ENCODE measurements around the gene TRAT1.

DNA sequence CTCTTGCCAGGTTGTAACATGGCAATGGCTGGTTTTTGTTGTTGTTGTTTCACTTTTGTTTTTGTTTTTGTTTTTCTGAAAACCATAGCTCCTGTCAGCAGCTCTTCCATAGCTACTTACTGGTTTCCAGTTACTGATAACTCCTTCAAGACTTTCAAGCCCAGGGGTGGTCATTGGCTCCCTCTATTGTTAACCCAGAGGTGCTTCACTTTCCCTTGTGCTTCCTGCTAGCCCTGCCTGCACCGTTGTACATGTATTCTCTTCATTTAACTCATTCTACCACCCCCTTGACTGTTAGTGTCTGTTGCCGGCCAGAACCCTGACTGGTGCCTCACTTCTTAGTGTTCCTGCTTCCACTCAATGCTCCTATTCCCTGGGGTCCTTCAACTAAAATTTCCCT, 4.2 kb upstream of the TRAT1 start:
- TF ChIP-seq ZNF281 (CRISPR knock-in tag; IDR thresholded peaks at IDR 0.05): no peak
- TF ChIP-seq CTCF (IDR thresholded peaks at IDR 0.05): peak; percentile 25; the same call in 1 of the 2 replicates
- TF ChIP-seq KAT7 (CRISPR knock-in tag; IDR thresholded peaks at IDR 0.05; ENCODE audit: borderline replicate concordance): no peak
- no peak for TF ChIP-seq ZNF121 (CRISPR knock-in tag; IDR thresholded peaks at IDR 0.05)
- TF ChIP-seq NR1H2 (CRISPR knock-in tag; IDR thresholded peaks at IDR 0.05): no peak
- TF ChIP-seq FOXK1 (CRISPR knock-in tag; IDR thresholded peaks at IDR 0.05): no peak
- TF ChIP-seq USF2 (CRISPR knock-in tag; IDR thresholded peaks at IDR 0.05): no peak
- no peak for TF ChIP-seq ZBTB43 (CRISPR knock-in tag; IDR thresholded peaks at IDR 0.05)
- TF ChIP-seq, protein P1, sequence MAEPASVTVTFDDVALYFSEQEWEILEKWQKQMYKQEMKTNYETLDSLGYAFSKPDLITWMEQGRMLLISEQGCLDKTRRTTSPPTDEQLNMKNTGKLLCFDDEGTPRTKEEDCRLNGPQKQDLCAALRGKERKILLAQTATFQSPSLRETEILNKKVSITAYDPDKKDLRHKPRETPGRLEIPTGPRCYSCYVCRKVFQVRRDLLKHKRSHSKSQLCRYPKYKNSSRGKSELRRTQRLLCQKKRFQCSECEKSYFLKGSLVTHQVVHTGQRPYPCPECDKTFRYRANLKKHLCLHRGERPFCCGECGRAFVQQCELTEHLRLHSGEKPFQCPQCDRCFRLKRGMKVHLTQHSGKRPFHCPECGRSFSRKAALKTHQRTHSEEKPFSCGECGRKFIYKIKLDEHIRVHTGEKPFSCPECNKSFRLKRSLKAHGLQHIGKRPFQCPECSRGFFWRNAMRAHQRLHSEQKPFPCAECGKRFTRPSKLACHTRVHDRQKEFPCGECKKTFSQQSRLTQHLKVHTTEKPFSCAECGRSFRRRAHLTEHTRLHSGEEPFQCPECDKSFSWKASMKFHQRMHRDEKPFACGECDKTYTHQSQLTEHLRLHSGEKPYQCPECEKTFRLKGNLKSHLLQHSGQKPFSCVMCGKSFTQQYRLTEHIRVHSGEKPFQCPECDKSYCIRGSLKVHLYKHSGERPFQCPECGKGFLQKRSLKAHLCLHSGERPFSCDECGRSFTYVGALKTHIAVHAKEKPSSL (CRISPR knock-in tag; conservative IDR thresholded peaks at IDR 0.05): no peak
